Neuronal stem cell (in vitro differentiated cells): ENCODE results near the gene COQ5.

Experiments used
- DNase-seq: peaks from one replicate; pipeline ENCODE4 v3.0.0-alpha.2; 2013; ENCODE audit warnings: low spot score
- H2AFZ ChIP-seq: one replicate; pipeline ENCODE4 v1.6.1; 2013; ENCODE audit warnings: mild to moderate bottlenecking, low read length, inconsistent platforms
- H2AK5ac ChIP-seq: 2 replicates; pipeline ENCODE4 v1.6.1; 2013; ENCODE audit warnings: low read depth, mild to moderate bottlenecking, inconsistent platforms, low read length, moderate library complexity, mixed read lengths
- H2BK120ac ChIP-seq: 2 replicates; pipeline ENCODE4 v1.6.1; 2013; ENCODE audit warnings: low read depth, mild to moderate bottlenecking, inconsistent platforms, low read length, moderate library complexity, mixed read lengths
- H2BK12ac ChIP-seq: one replicate; pipeline ENCODE4 v1.6.1; 2013; ENCODE audit warnings: low read length, inconsistent platforms
- H2BK15ac ChIP-seq: 2 replicates; pipeline ENCODE4 v1.6.1; 2013; ENCODE audit warnings: mild to moderate bottlenecking, low read length, inconsistent platforms, mixed read lengths
- H2BK5ac ChIP-seq: one replicate; pipeline ENCODE4 v1.6.1; 2013; ENCODE audit warnings: inconsistent platforms, mild to moderate bottlenecking, low read length, moderate library complexity
- H3K14ac ChIP-seq: one replicate; pipeline ENCODE4 v1.6.1; 2013; ENCODE audit warnings: low read length, inconsistent platforms
- H3K18ac ChIP-seq: 2 replicates; pipeline ENCODE4 v1.6.1; 2013; ENCODE audit warnings: low read length, inconsistent platforms
- H3K23ac ChIP-seq: 2 replicates; pipeline ENCODE4 v1.6.1; 2013; ENCODE audit warnings: low read depth, mild to moderate bottlenecking, mixed read lengths, low read length, inconsistent platforms; ENCODE audit not compliant: poor library complexity
- H3K27ac ChIP-seq: replicated peaks from 3 replicates; pipeline ENCODE4 v1.5.1; 2013; ENCODE audit warnings: low read length, inconsistent platforms
- H3K27me3 ChIP-seq, 3 experiments: 2 replicates each; pipeline ENCODE4 v1.6.1; 2013; ENCODE audit warnings: low read length in 3 of 3, mild to moderate bottlenecking in 2 of 3, inconsistent platforms in 1 of 3, low read depth in 1 of 3, mixed read lengths in 1 of 3, moderate library complexity in 1 of 3; ENCODE audit not compliant: control insufficient read depth in 3 of 3, insufficient read depth in 3 of 3
- H3K36me3 ChIP-seq, 2 donors: replicated peaks in 1 of 2; 2 replicates each; pipeline ENCODE4 v1.6.1; 2013; ENCODE audit warnings: low read length in 2 of 2; ENCODE audit not compliant: control insufficient read depth in 2 of 2, insufficient read depth in 2 of 2
- H3K4ac ChIP-seq: 2 replicates; pipeline ENCODE4 v1.6.1; 2013; ENCODE audit warnings: inconsistent platforms, mild to moderate bottlenecking, low read length, moderate library complexity
- H3K4me1 ChIP-seq, 2 donors: 1 replicate in 1 of 2; 2 replicates in 1 of 2; pipeline ENCODE4 v1.6.1; 2013; ENCODE audit warnings: low read length in 2 of 2, low read depth in 1 of 2; ENCODE audit not compliant: control insufficient read depth in 2 of 2, insufficient read depth in 1 of 2
- H3K4me2 ChIP-seq: one replicate; pipeline ENCODE4 v1.6.1; 2013; ENCODE audit warnings: mild to moderate bottlenecking, low read length, inconsistent platforms; ENCODE audit not compliant: insufficient read depth, poor library complexity, severe bottlenecking
- H3K4me3 ChIP-seq, 2 donors: 2 replicates each; pipeline ENCODE4 v1.5.1; 2013; ENCODE audit warnings: low read length in 2 of 2, mild to moderate bottlenecking in 2 of 2, inconsistent platforms in 1 of 2, moderate library complexity in 1 of 2
- H3K79me1 ChIP-seq: one replicate; pipeline ENCODE4 v1.6.1; 2013; ENCODE audit warnings: low read depth, mild to moderate bottlenecking, inconsistent platforms, low read length, moderate library complexity
- H3K9ac ChIP-seq: one replicate; pipeline ENCODE4 v1.6.1; 2013; ENCODE audit warnings: mild to moderate bottlenecking, low read depth, low read length, inconsistent platforms; ENCODE audit not compliant: poor library complexity
- H3K9me3 ChIP-seq, 2 donors: replicated peaks in 1 of 2; 2 replicates each; pipeline versions ENCODE3 to v1.6.1; 2013; ENCODE audit warnings: low read length in 2 of 2, mild to moderate bottlenecking in 2 of 2, inconsistent platforms in 1 of 2, low read depth in 1 of 2, mixed read lengths in 1 of 2, moderate library complexity in 1 of 2; ENCODE audit not compliant: control insufficient read depth in 2 of 2, insufficient read depth in 1 of 2
- H4K8ac ChIP-seq: one replicate; pipeline ENCODE4 v1.6.1; 2013; ENCODE audit warnings: low read depth, mild to moderate bottlenecking, inconsistent platforms, low read length, moderate library complexity
- H4K91ac ChIP-seq: one replicate; pipeline ENCODE4 v1.6.1; 2013; ENCODE audit warnings: low read length, low read depth, mild to moderate bottlenecking, inconsistent platforms; ENCODE audit not compliant: poor library complexity
- WGBS, 2 donors: extraction: QIAGEN DNeasy Blood & Tissue Kit; methylation state at CpG; one replicate each; pipeline ENCODE4 v1.1.7; 2013; ENCODE audit warnings: missing lambda C conversion rate in 2 of 2, mixed read lengths in 1 of 2; ENCODE audit not compliant: insufficient read length in 2 of 2, insufficient replicate concordance in 1 of 2; ENCODE audit errors: extremely low coverage in 2 of 2; 5-methylcytosine and 5-hydroxymethylcytosine counted together

The COQ5 gene

GRCh38 chr12:120483621-120484020 is 45.3 kb downstream of the COQ5 start:
- no peak overlapping the region for H4K8ac ChIP-seq
- H2BK15ac ChIP-seq: no peak overlapping the region
- no peak overlapping the region for H3K4ac ChIP-seq
- H2BK5ac ChIP-seq: no peak overlapping the region
- H3K23ac ChIP-seq: no peak overlapping the region
- H3K4me1 ChIP-seq: peaks cover 0 to 7% of the 10 kb centered on the region in 2 donors
- no peak overlapping the region for H3K18ac ChIP-seq
- no peak overlapping the region for H2AK5ac ChIP-seq
- no peak overlapping the region for H3K14ac ChIP-seq
- H3K27me3 ChIP-seq: no peaks in the 10 kb centered on the region
- H2AFZ ChIP-seq: no peak overlapping the region
- WGBS, 2 donors: no CpG with 5 or more reads among the region's 1 CpG
- no peak overlapping the region for H3K4me3 ChIP-seq
- H3K79me1 ChIP-seq: no peaks in the 10 kb centered on the region
- DNase-seq: no peak
- no peak overlapping the region for H2BK12ac ChIP-seq
- H3K27ac ChIP-seq: no peak overlapping the region
- H4K91ac ChIP-seq: no peak overlapping the region
- no peak overlapping the region for H2BK120ac ChIP-seq
- H3K36me3 ChIP-seq: peaks cover 0 to 7% of the 10 kb centered on the region in 2 donors
- H3K9me3 ChIP-seq: peaks cover 0 to 2% of the 10 kb centered on the region in 2 donors
- no peak overlapping the region for H3K4me2 ChIP-seq
- no peak overlapping the region for H3K9ac ChIP-seq

GRCh38 chr12:120481022-120481767 is 47.8 kb downstream of the COQ5 start:
- no CpG with 5 or more reads among the region's 9 CpGs for WGBS, 2 donors

DNA sequence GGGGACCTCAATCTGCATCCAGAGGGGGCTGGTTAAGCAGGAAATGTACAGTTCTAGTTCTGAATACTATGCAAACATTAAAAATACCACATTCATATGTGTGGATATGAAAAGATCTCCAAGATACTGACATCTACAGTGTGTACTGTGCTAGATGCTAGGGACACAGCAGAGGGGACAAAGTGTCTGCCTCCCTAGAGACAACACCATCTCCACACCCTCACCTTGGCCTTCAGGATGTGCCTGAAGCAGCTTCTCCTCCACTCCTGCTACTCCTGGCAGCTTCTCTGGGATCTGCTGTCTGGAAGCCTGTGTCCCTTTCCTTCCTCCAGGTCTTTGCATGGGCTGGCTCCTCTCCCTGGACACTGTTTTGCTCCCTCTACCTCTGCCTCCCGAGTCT is 48.7 kb downstream of the COQ5 start:
- H3K9me3 ChIP-seq: no peaks in the 10 kb centered on the region
- H2AFZ ChIP-seq: no peak overlapping the region
- H3K79me1 ChIP-seq: no peaks in the 10 kb centered on the region
- no peak overlapping the region for H3K9ac ChIP-seq
- H3K27me3 ChIP-seq: no peaks in the 10 kb centered on the region
- H3K14ac ChIP-seq: no peak overlapping the region
- H3K36me3 ChIP-seq: peaks cover 0 to 2% of the 10 kb centered on the region in 2 donors
- no peak for DNase-seq
- H3K4ac ChIP-seq: no peak overlapping the region
- no peak overlapping the region for H2BK120ac ChIP-seq
- no peak overlapping the region for H2BK5ac ChIP-seq
- no peak overlapping the region for H4K8ac ChIP-seq
- H3K4me1 ChIP-seq: peaks cover 0 to 8% of the 10 kb centered on the region in 2 donors
- no peak overlapping the region for H3K4me3 ChIP-seq
- no peak overlapping the region for H3K27ac ChIP-seq
- H3K18ac ChIP-seq: no peak overlapping the region
- H4K91ac ChIP-seq: no peak overlapping the region
- no peak overlapping the region for H2BK12ac ChIP-seq
- no peak overlapping the region for H3K23ac ChIP-seq
- no peak overlapping the region for H2BK15ac ChIP-seq
- no peak overlapping the region for H3K4me2 ChIP-seq
- no peak overlapping the region for H2AK5ac ChIP-seq
- WGBS, 2 donors: no CpG with 5 or more reads among the region's 1 CpG

More at GRCh38 chr12:120481022-120481767, 47.8 kb downstream of the COQ5 start:
- H3K4me3 ChIP-seq: no peak overlapping the region
- H3K36me3 ChIP-seq: peaks cover 0 to 2% of the 10 kb centered on the region in 2 donors
- peaks cover 0 to 4% of the 10 kb centered on the region in 2 donors for H3K4me1 ChIP-seq
- no peak overlapping the region for H4K91ac ChIP-seq
- no peak overlapping the region for H2AK5ac ChIP-seq
- no peak overlapping the region for H3K4me2 ChIP-seq
- H3K27ac ChIP-seq: no peak overlapping the region
- H3K23ac ChIP-seq: no peak overlapping the region
- H2BK15ac ChIP-seq: peak overlapping the region; percentile 30
- H3K9ac ChIP-seq: no peak overlapping the region
- no peak overlapping the region for H3K14ac ChIP-seq
- H2BK12ac ChIP-seq: no peak overlapping the region
- H4K8ac ChIP-seq: no peak overlapping the region
- no peak overlapping the region for H2BK5ac ChIP-seq
- H3K18ac ChIP-seq: no peak overlapping the region
- no peak overlapping the region for H2BK120ac ChIP-seq
- no peak overlapping the region for H2AFZ ChIP-seq
- no peaks in the 10 kb centered on the region for H3K27me3 ChIP-seq
- H3K4ac ChIP-seq: no peak overlapping the region
- no peak for DNase-seq
- no peaks in the 10 kb centered on the region for H3K79me1 ChIP-seq
- no peaks in the 10 kb centered on the region for H3K9me3 ChIP-seq

DNA sequence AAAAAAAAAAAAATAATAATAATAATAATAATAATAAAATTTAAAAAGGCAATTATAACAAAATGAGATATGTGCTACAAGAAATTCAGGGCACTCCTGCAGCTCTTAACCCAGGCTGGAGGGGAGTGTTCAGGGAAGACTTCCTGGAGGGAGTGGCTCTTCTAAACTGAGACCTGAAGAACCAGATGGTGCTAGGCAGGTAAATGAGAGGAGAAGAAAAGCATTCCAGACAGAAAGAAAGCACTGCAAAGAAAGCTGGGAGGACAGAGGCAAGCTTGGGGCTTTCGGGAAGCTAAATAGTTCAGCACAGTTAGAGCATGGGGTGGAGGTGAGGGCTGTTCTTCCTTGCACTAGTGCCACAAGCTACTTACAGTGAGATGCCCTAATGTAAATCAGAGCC is 49.5 kb downstream of the COQ5 start:
- Histone ChIP-seq H3K79me1 (no peaks in the 10 kb centered on the region), H3K18ac (no peak overlapping the region), H4K91ac (no peak overlapping the region), H2AFZ (no peak overlapping the region), H2BK12ac (no peak overlapping the region), H3K9me3 (no peaks in the 10 kb centered on the region), H3K4me2 (no peak overlapping the region), H3K9ac (no peak overlapping the region), H2BK5ac (no peak overlapping the region), H4K8ac (no peak overlapping the region), H3K4me1 (peaks cover 0 to 13% of the 10 kb centered on the region in 2 donors), H3K23ac (no peak overlapping the region), H3K14ac (no peak overlapping the region), H3K27me3 (peaks cover 0 to 2% (median 0%) of the 10 kb centered on the region in 3 experiments), H2BK15ac (no peak overlapping the region), H2BK120ac (no peak overlapping the region), H3K4ac (no peak overlapping the region), H3K4me3 (no peak overlapping the region), H3K27ac (no peak overlapping the region), H3K36me3 (peaks cover 0 to 2% of the 10 kb centered on the region in 2 donors), H2AK5ac (no peak overlapping the region)
- no CpG with 5 or more reads among the region's 1 CpG for WGBS, 2 donors
- no peak for DNase-seq
